ENCODE results near the gene H1-8. TPM values are rescaled to one million over a fixed set of nuclear protein-coding genes. Genes with fewer than 3 reads are reported as not detected.

Gene H1-8
- polyA plus RNA-seq, 1 experiment: not detected

- H3K27me3 ChIP-seq (ENCODE audit: control insufficient read depth, insufficient read depth, low read length): no peaks in the 10 kb centered on the region
- no peak for DNase-seq (ENCODE audit: low read depth, low spot score)
- peak overlapping the region; percentile 47 for H3K27ac ChIP-seq (ENCODE audit: low read depth, low read length)
- no peak overlapping the region for H3K4me3 ChIP-seq (ENCODE audit: low read depth, low read length)
- no peaks in the 10 kb centered on the region; the same call in 1 of the 2 replicates for H3K9me3 ChIP-seq (ENCODE audit: control insufficient read depth, insufficient read depth, low read length)
- no peak for TF ChIP-seq CTCF (IDR thresholded peaks at IDR 0.05; ENCODE audit: low read depth, low read length)
- POLR2A ChIA-PET: no interaction called here
- CTCF ChIA-PET: no interaction called here
Measured at GRCh38 chr3:129599073-129599472, 56.1 kb downstream of the H1-8 start.

GRCh38 chr3:129599607-129600006 is 56.6 kb downstream of the H1-8 start:
- Histone ChIP-seq H3K27me3 (ENCODE audit: control insufficient read depth, insufficient read depth, low read length) (no peaks in the 10 kb centered on the region), H3K27ac (ENCODE audit: low read depth, low read length) (peak overlapping the region; percentile 47), H3K9me3 (ENCODE audit: control insufficient read depth, insufficient read depth, low read length) (no peaks in the 10 kb centered on the region; the same call in 1 of the 2 replicates), H3K4me3 (ENCODE audit: low read depth, low read length) (no peak overlapping the region)
- TF ChIP-seq CTCF (IDR thresholded peaks at IDR 0.05; ENCODE audit: low read depth, low read length): no peak; the same call in 1 of the 2 replicates
- CTCF ChIA-PET: no interaction called here
- POLR2A ChIA-PET: no interaction called here
- DNase-seq (ENCODE audit: low read depth, low spot score): no peak

GRCh38 chr3:129600348-129600747 is 57.4 kb downstream of the H1-8 start:
- H3K27me3 ChIP-seq (ENCODE audit: control insufficient read depth, insufficient read depth, low read length): no peaks in the 10 kb centered on the region
- no peak overlapping the region for H3K4me3 ChIP-seq (ENCODE audit: low read depth, low read length)
- DNase-seq (ENCODE audit: low read depth, low spot score): no peak
- CTCF ChIA-PET: no interaction called here
- H3K9me3 ChIP-seq (ENCODE audit: control insufficient read depth, insufficient read depth, low read length): no peaks in the 10 kb centered on the region; the same call in 1 of the 2 replicates
- peak overlapping the region; percentile 47 for H3K27ac ChIP-seq (ENCODE audit: low read depth, low read length)
- no peak for TF ChIP-seq CTCF (IDR thresholded peaks at IDR 0.05; ENCODE audit: low read depth, low read length)
- POLR2A ChIA-PET: no interaction called here

Small RNA genes within 50 kb of the gene (small RNA-seq; reads per million reads assigned to genes)
- gene RN7SL752P (ENCODE audit: insufficient read length, low read depth): not detected

Other genes with a start within 250 kb of the H1-8 start
- 0.07 and 0.19 TPM in 2 replicates for gene EFCAB12, start 114.5 kb upstream of the H1-8 start, polyA plus RNA-seq (2011; rRNA removed)
- 26.2 and 35.6 TPM in 2 replicates for gene MBD4, start 103.2 kb upstream of the H1-8 start, polyA plus RNA-seq (2011; rRNA removed)
- gene IFT122, start 103.0 kb upstream of the H1-8 start, polyA plus RNA-seq (2011; rRNA removed): 14.0 and 14.3 TPM in 2 replicates
- gene RHO, start 14.5 kb upstream of the H1-8 start, polyA plus RNA-seq (2011; rRNA removed): not detected in 2 replicates
- 37.1 and 47.7 TPM in 2 replicates for gene PLXND1, start 63.5 kb downstream of the H1-8 start, polyA plus RNA-seq (2011; rRNA removed)